D721Med (cell line): ENCODE data around the gene KRT33A.
A peak's percentile ranks its signal among the peaks of the same experiment; 100 is the strongest.

Experiments used
- DNase-seq: peaks from one replicate; pipeline ENCODE4 v3.0.0; 2011; ENCODE audit warnings: low spot score; ENCODE audit not compliant: insufficient read length
- FAIRE-seq: peaks from 2 replicates; lab custom pipeline; 2011; peaks lifted over from hg19 to GRCh38; lab: Jason Lieb, UNC
- TF ChIP-seq, protein P1 (sequence below): IDR thresholded peaks from 2 replicates; pipeline ENCODE4 v1.5.1; 2012; ENCODE audit warnings: mild to moderate bottlenecking, control low read depth; ENCODE audit not compliant: insufficient read depth; ENCODE audit errors: missing control alignments

Gene KRT33A

DNA sequence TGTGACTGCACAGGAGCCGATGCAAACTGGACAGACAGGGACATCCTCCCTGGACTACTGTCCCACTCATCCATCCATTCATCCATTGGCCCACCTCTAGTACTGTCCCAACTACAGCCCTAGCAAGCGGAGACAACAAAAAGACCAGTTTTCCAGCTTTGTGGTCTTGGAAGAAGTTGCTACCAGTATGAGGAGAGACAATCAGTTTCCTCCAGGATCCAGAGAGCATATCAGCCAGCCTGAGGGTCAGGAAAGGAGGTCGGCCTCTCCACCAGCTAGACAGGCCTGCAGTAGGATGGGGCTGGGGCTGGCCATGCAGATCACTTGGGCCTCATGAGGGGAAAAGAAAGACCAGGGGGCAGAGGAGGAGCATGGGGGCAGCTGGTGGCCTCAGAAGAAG is 16.8 kb downstream of the KRT33A start:
- DNase-seq (no peak), FAIRE-seq (no peak)
- TF ChIP-seq, protein P1, sequence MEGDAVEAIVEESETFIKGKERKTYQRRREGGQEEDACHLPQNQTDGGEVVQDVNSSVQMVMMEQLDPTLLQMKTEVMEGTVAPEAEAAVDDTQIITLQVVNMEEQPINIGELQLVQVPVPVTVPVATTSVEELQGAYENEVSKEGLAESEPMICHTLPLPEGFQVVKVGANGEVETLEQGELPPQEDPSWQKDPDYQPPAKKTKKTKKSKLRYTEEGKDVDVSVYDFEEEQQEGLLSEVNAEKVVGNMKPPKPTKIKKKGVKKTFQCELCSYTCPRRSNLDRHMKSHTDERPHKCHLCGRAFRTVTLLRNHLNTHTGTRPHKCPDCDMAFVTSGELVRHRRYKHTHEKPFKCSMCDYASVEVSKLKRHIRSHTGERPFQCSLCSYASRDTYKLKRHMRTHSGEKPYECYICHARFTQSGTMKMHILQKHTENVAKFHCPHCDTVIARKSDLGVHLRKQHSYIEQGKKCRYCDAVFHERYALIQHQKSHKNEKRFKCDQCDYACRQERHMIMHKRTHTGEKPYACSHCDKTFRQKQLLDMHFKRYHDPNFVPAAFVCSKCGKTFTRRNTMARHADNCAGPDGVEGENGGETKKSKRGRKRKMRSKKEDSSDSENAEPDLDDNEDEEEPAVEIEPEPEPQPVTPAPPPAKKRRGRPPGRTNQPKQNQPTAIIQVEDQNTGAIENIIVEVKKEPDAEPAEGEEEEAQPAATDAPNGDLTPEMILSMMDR, result no peak

DNA sequence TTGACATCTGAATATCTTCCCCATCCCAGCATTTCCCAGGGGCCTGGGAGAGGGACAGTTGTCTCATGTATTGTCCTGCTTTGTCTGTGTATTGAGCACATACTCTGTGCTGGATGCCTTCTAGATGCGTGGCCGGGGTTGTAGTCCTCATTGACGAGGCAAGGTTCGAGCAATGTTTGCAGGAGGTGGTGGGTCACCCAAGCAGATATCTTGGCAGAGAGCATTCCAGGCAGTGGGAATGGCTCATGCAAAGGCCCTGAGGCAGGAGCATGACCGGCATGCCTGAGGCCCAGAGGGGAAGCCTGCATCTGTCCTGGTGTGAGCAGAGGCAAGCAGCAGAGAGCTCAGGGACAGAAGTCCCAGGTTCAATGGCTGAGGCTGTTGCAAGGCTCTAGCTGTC is 17.5 kb downstream of the KRT33A start:
- TF ChIP-seq, protein P1, result no peak
- FAIRE-seq (no peak), DNase-seq (no peak)

DNA sequence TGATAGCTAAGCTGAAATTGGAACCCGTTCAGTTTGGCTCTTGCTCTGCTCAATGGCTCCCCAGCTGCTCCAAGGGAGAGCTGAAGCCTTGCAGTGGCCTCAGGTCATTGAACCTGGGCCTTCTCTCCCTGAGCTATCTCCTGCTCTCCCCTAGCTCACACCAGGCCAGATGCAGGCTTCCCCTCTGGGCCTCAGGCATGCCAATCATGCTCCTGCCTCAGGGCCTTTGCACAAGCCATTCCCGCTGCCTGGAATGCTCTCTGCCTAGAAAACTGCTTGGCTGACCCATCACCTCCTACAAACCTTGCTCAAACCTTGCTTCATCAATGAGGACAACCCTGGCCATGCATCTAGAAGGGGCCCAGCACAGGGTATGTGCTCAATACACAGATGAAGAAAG is 18.4 kb downstream of the KRT33A start:
- TF ChIP-seq, protein P1, result no peak
- DNase-seq, result no peak
- no peak for FAIRE-seq

DNA sequence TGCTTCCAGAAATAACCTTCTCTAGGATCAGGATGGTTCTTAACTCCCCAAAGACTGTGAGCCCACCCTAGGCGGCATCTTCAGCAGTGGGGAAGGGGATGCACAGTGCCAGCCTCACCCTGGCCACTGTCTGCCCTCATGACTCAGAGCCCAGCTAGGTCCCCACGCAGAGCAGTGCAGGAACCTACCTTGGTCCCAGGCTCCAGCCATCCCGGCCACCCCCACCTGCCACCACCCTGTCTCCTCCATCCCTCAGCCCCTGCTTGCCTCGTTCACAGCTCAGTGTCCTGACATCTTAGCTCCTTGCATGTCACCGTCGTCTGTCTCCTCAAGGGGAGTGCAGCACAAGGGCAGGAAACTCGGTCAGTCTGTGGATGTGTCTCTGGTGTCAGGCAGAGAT is 19.0 kb downstream of the KRT33A start:
- TF ChIP-seq, protein P1, result no peak
- DNase-seq, result no peak
- FAIRE-seq, result no peak

DNA sequence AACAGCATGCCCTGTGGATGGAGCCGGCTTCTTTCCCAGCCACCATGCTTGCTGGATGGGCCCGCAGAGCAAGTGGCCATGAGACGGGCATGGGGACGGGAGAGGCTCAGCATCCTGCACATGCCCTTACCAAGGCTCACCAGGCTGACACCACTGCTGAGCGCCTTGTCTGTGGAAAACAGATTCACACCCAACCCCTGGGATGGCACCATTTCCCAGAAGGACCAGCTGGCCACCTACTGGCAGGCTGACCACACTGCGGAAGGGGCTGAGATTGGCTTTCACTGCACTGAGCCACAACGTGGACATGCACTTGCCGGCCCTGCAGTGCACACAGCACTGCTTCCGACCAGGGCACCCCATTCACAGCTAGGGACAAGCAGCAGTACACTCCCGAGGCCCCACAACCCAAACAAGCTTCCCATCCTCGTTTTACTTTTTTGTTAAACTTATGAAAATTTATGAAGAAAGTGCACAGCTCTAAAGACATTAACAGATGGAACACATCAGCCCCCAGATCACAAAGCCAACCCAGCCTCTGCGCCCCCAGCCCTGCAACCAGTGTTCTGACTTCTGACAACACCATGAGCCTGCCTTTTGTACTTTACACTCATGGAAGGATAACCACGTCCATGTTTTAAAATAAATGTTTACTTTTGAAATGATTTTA is 21.2 kb downstream of the KRT33A start:
- DNase-seq (no peak), FAIRE-seq (no peak)
- TF ChIP-seq, protein P1, result peak; percentile 52

DNA sequence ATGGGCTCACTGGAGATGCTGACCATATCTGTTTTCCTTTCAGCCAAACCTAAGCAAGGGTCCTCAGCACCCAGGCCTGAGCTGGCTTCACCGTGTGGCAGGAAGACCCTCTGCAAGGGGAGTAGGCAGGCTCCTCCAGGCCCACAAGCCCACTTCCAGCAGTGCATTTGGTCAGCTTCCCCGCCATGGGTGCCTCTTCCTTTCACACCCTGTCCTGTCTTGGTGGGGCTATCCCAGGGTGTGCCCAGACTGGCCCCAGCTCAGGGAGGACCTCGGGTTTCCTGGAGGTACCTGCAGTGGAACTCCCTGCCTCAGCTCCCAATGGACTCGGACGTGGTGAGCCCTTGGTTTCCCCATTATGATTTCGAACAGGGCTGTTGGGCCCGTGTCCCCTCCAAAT is 22.4 kb downstream of the KRT33A start:
- DNase-seq (no peak), FAIRE-seq (no peak)
- TF ChIP-seq, protein P1, result no peak

DNA sequence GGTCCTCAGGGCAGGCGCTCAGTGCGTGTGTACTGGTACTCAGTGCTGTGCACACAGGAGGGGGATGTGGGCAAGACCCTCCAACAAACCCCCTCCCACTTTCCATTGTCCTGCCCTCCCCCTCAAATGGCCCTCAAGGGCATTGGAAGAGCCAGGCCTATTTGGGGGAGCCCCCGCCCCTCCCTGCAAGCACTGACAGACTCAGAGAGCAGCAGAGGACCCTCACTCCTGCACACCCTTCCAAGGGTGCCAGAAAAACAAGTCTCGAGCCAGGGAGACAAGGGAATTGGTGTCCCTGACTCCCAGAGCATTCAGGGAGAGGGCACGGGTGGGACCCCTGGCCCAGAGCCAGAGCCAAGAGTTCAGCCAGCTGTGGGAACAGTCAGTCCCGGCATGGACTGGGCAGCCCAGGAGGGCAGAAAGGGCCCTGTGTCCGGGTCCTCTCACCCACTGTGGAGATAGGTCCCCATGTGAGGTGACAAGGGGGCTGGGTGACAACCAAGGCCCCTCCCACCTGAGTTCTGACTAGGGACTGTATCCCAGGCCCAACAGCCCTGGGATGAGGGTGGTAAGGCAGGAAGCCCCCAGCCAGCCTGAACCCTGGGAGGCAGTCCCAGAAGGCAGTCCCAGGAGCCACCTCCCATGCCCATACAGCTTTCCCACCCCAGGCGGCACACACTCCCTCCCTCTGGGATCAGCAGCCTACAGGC is 23.1 kb downstream of the KRT33A start:
- DNase-seq (no peak), FAIRE-seq (no peak)

More for the DNA sequence above, 23.1 kb downstream of the KRT33A start:
- TF ChIP-seq, protein P1, result no peak
